Measurements from ENCODE around the gene SLC2A9.

SLC2A9 gene

GRCh38 chr4:10045481-10045880 is 24.2 kb upstream of the SLC2A9 start:
- no peak for DNase-seq (ENCODE audit: low read depth in 3 of 3, low spot score in 1 of 3)

- DNase-seq (ENCODE audit: low read depth in 3 of 3, low spot score in 1 of 3), result no peak
Measured at GRCh38 chr4:10041036-10041435, 19.7 kb upstream of the SLC2A9 start.

GRCh38 chr4:10040049-10040892 is 19.0 kb upstream of the SLC2A9 start:
- DNase-seq (ENCODE audit: low read depth in 3 of 3, low spot score in 1 of 3), result no peak

GRCh38 chr4:10036807-10037342 is 15.6 kb upstream of the SLC2A9 start:
- no peak for DNase-seq (ENCODE audit: low read depth in 3 of 3, low spot score in 1 of 3)

- no peak for DNase-seq (ENCODE audit: low read depth in 3 of 3, low spot score in 1 of 3)
Measured at GRCh38 chr4:10035130-10035529, 13.8 kb upstream of the SLC2A9 start.

GRCh38 chr4:10034612-10035104 is 13.4 kb upstream of the SLC2A9 start:
- DNase-seq (ENCODE audit: low read depth in 3 of 3, low spot score in 1 of 3), result no peak

- DNase-seq (ENCODE audit: low read depth in 3 of 3, low spot score in 1 of 3), result no peak
Measured at GRCh38 chr4:10034136-10034535, 12.8 kb upstream of the SLC2A9 start.

GRCh38 chr4:10033191-10033881 is 12.0 kb upstream of the SLC2A9 start:
- no peak for DNase-seq (ENCODE audit: low read depth in 3 of 3, low spot score in 1 of 3)

GRCh38 chr4:10032625-10033024 is 11.3 kb upstream of the SLC2A9 start:
- no peak for DNase-seq (ENCODE audit: low read depth in 3 of 3, low spot score in 1 of 3)

GRCh38 chr4:10031668-10032590 is 10.6 kb upstream of the SLC2A9 start:
- DNase-seq (ENCODE audit: low read depth in 3 of 3, low spot score in 1 of 3), result no peak

GRCh38 chr4:10030972-10031667 is 9.8 kb upstream of the SLC2A9 start:
- DNase-seq (ENCODE audit: low read depth in 3 of 3, low spot score in 1 of 3), result no peak

GRCh38 chr4:10029403-10029802 is 8.1 kb upstream of the SLC2A9 start:
- no peak for DNase-seq (ENCODE audit: low read depth in 3 of 3, low spot score in 1 of 3)

GRCh38 chr4:10028910-10029309 is 7.6 kb upstream of the SLC2A9 start:
- no peak for DNase-seq (ENCODE audit: low read depth in 3 of 3, low spot score in 1 of 3)

GRCh38 chr4:10026485-10026884 is 5.2 kb upstream of the SLC2A9 start:
- DNase-seq (ENCODE audit: low read depth in 3 of 3, low spot score in 1 of 3), result no peak

- no peak for DNase-seq (ENCODE audit: low read depth in 3 of 3, low spot score in 1 of 3)
Measured at GRCh38 chr4:10025230-10025806, 4.0 kb upstream of the SLC2A9 start.

GRCh38 chr4:10024303-10024702 is 3.0 kb upstream of the SLC2A9 start:
- DNase-seq (ENCODE audit: low read depth in 3 of 3, low spot score in 1 of 3), result no peak

GRCh38 chr4:10023806-10024205 is 2.5 kb upstream of the SLC2A9 start:
- DNase-seq (ENCODE audit: low read depth in 3 of 3, low spot score in 1 of 3), result no peak

GRCh38 chr4:10023050-10023419 is 1.7 kb upstream of the SLC2A9 start:
- no peak for DNase-seq (ENCODE audit: low read depth in 3 of 3, low spot score in 1 of 3)

- DNase-seq (ENCODE audit: low read depth in 3 of 3, low spot score in 1 of 3), result no peak
Measured at GRCh38 chr4:10022346-10023049, 1.2 kb upstream of the SLC2A9 start.

- no peak for DNase-seq (ENCODE audit: low read depth in 3 of 3, low spot score in 1 of 3)
Measured at GRCh38 chr4:10021653-10022023, 341 bp upstream of the SLC2A9 start.

Data from stimulated activated CD4-positive, alpha-beta T cell treated with anti-CD3 and anti-CD28 coated beads, TNF-alpha, amount 100 ng/mL, for 1 hour (primary cell).